ENCODE measurements around the gene AAGAB.
"Not testable (repeated sequence)": the region's sequence is repeated elsewhere in the genome, so short reads cannot be mapped to it uniquely, and the experiment has no call there.

The AAGAB gene

GRCh38 chr15:67168694-67169093, 85.8 kb downstream of the AAGAB start:
- DNase-seq, result no peak

GRCh38 chr15:67167091-67167490, 87.4 kb downstream of the AAGAB start:
- no peak for DNase-seq

GRCh38 chr15:67166280-67167009, 88.0 kb downstream of the AAGAB start:
- DNase-seq, result no peak

DNA sequence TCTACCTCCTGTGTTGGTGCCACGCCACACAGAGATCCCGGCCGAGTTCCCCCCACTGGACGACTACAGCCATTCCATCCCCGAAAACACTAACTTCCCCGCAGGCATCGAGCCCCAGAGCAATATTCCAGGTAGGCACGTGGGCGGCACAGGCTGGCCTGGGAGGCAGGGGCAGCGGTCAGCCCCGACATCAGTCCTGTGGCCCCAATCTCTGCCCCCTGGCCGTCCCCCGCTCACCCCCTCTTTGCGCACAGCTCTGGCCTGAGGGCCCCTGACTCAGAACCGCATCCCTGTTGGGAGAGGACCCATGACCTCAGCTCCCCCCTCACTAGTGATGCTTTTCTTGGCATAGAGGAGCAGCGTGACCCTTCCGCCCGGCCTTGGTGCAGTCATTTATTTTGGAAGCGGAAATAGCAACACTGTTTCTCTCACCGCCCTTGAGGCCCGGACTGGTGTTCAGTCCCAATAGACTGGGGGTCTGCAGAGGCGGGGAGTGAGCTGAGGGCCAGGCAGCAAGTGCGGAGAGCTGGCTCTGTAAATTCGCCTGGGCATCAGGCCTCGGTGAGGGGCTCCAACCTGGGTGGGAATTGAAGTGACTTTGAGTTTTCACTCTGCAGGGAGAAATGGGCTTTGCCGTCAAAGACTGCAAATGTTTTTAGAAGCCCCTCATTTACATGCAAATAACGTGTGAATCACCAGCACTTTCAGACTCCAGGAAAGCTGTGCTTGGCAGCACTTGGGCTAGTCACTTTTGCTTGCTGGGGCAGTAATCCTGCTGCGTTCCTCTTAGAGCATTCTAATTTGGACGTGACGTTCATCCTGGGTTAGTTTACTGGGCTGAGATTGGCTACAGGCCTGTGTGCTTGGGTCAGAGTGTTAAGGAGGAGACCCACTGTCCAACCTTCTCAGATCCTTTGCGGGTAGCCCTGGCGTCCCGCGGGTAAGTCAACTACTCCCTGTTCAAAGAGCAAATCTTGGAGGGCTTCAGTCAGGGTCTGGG, 88.9 kb downstream of the AAGAB start:
- DNase-seq, result no peak

- no peak for DNase-seq
Measured at GRCh38 chr15:67164811-67165253, 89.6 kb downstream of the AAGAB start.

DNA sequence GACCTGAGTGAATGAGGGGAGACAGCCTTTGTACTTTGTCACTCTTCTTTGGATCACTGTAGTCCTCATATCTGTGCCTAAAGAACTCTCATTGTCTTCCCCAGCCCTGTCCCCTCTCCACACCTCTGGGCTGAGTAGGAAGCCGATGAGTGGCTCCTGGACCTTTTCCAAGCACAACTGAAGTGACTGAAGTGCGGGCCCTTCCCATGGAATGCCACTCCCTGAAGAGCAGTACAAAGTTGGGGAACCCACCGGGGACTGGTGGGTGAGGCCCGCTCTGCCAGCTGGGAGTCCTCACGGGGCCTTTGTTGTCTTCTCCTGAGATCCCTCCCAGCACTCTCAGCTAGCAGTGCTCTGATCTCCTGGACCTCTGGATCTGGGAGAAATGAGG, 90.1 kb downstream of the AAGAB start:
- DNase-seq, result no peak

- DNase-seq, result no peak
Measured at GRCh38 chr15:67163180-67163579, 91.3 kb downstream of the AAGAB start.

GRCh38 chr15:67161881-67162280, 92.6 kb downstream of the AAGAB start:
- DNase-seq, result no peak

- DNase-seq, result no peak
Measured at GRCh38 chr15:67161412-67161811, 93.0 kb downstream of the AAGAB start.

DNA sequence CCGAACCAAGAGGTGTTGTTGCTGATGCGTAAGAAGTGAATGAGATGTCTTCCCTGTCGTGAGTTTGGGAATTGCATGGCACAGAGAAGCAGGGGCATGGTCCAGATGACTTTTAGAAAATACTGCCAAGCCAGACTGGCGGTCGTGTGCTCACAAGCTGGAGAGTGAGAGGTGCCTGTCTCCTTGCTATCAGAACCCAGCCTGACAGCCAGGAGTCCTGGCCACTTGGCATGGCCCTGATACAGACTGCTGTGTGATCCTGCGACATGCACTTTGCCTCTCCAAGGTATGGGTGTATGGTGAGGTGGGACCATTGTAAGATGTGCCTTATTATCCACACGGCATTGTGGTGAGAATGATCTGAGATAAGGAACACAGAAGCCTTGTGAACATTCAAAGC, 96.1 kb downstream of the AAGAB start:
- DNase-seq, result no peak

- no peak for DNase-seq
Measured at GRCh38 chr15:67157521-67158252, 96.8 kb downstream of the AAGAB start.

- no peak for DNase-seq
Measured at GRCh38 chr15:67156834-67157233, 97.6 kb downstream of the AAGAB start.

DNA sequence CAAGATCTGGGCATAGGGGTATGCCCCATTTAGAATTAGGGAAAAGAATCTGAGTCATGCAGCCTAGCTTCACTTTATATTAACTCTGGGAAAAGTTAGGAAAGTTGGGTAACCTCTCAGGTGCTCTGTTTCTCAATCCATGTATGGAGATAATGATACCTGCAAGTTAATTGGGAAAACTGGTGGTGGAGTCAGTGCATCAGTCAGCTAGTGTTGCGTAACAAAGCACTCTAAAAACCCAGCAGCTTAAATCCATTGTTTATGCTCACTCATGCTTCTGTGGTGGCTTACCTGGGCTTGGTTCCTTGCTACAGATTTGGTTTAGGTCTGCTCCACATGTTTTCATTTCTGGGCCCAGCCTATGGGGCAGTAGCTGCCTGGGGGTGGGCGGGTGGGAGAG, 98.0 kb downstream of the AAGAB start:
- no peak for DNase-seq

DNA sequence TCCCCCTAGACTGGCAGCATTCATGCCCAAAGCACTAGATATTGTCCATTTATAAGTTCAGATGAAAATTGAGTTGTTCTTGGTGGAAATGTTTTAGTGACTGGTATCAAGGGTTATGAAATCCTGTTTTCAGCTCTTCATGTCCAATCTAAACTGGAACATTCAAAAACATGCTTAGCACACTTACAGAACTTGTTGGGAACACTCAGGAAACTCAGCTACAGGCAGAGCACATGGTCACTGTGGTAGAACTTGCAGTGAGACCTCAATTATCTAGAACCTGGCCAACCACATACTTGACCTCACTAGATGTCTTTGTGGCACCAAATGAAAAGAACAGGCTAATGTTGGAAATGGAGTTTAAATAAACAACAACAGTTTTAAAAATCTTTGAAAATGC, 100.2 kb downstream of the AAGAB start:
- DNase-seq, result no peak

GRCh38 chr15:67153044-67153443, 101.4 kb downstream of the AAGAB start:
- DNase-seq, result not testable (repeated sequence)

- no peak for DNase-seq
Measured at GRCh38 chr15:67152429-67152828, 102.0 kb downstream of the AAGAB start.

All from hematopoietic multipotent progenitor cell treated with erythropoietin and hydrocortisone succinate and interleukin-3 and kit ligand, for 6 days (in vitro differentiated cells).